ENCODE results near the gene KLHL5.
"Not testable (repeated sequence)": the region's sequence is repeated elsewhere in the genome, so short reads cannot be mapped to it uniquely, and the experiment has no call there.

KLHL5 gene, protein sequence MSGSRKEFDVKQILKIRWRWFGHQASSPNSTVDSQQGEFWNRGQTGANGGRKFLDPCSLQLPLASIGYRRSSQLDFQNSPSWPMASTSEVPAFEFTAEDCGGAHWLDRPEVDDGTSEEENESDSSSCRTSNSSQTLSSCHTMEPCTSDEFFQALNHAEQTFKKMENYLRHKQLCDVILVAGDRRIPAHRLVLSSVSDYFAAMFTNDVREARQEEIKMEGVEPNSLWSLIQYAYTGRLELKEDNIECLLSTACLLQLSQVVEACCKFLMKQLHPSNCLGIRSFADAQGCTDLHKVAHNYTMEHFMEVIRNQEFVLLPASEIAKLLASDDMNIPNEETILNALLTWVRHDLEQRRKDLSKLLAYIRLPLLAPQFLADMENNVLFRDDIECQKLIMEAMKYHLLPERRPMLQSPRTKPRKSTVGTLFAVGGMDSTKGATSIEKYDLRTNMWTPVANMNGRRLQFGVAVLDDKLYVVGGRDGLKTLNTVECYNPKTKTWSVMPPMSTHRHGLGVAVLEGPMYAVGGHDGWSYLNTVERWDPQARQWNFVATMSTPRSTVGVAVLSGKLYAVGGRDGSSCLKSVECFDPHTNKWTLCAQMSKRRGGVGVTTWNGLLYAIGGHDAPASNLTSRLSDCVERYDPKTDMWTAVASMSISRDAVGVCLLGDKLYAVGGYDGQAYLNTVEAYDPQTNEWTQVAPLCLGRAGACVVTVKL

DNA sequence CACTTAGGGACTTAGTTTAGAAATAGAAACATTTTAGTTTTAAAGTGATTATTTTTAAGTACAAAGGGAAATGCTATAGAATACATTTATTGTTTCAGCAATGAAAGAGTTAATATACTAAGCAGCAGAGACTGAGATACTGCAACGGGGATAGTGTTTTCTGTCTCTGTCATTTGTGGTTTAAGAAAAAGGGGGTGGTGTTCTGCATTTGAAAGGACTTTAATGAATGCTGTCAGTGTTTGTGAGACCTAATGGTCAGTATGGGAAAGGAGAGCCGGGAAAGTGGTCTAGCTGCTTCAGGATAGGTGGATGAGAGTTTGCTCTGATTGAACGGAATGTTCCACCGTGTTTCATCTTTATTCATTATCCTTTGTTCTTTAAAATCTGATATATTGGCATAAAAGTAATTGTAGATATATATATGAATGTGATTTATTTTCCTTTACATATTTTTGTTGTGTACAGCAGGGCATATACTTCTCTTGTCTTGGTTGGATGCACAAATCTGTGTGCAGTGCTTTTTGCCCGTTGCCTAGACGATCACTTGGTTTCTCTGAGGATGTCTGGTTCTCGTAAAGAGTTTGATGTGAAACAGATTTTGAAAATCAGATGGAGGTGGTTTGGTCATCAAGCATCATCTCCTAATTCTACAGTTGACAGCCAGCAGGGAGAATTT lies at the start of gene KLHL5:
Gene KLHL5 (plus strand): TSS at position 139 of the 676 bp plus-strand sequence. CDS start 421 bp downstream, at position 560.
- DNase-seq (ENCODE audit: low read depth in 3 of 3) = no peak

DNA sequence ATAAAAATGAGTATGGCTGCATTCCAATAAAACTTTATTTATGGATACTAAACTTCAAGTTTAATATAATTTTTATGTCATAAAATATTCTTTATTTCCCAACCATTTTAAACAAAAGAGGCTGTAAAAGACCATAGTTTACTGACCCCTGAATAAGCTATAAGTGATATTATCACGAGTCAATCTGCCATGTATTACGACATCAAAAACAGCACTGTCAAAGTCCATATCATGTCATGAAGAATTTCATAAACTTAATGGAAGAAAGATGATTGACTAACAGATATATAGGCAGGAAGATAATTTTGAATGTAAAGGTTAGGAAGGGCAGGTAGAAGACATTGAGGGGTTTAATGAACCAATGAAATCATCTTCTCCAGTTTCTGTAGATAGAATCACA lies 48.0 kb upstream of the KLHL5 start:
- DNase-seq (ENCODE audit: low read depth in 3 of 3) = no peak

DNA sequence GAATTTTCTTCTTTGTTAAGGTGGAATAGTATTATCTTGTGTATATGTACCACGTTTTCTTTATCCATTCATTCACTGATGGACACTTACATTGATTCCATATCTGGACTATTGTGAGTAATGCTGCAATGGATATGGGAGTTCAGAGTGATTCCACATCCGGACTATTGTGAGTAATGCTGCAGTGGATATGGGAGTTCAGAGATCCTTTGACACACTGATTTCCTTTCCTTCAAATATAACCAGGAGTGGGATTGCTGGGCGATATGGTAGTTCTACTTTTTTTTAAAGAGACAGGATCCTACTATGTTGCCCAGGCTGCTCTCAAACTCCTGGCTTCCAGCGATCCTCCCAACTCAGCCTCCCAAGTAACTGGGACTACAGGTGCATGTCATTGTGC lies 41.9 kb upstream of the KLHL5 start:
- DNase-seq (ENCODE audit: low read depth in 3 of 3) = no peak

DNA sequence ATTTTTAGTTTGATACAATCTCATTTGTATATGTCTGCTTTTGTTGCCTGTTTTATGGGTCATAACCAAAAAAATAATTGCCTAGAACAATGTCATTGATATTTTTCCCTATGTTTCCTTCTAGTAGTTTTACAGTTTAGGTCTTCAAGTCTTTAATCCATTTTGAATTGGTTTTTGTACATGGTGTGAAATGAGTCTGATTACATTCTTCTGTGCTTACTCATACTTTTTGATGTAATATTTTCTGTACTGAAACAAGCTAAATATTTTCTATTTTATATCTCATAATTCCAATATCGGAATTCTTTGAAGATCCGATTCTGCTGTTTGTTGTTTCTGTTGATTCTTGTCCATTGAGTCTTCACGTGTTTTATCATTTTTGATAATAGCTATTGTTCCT lies 40.4 kb upstream of the KLHL5 start:
- no peak for DNase-seq (ENCODE audit: low read depth in 3 of 3)

- no peak for DNase-seq (ENCODE audit: low read depth in 3 of 3)
Measured at GRCh38 chr4:39022241-39022640, 39.8 kb upstream of the KLHL5 start.

GRCh38 chr4:39023059-39023458 lies 39.0 kb upstream of the KLHL5 start:
- no peak for DNase-seq (ENCODE audit: low read depth in 3 of 3)

GRCh38 chr4:39024311-39024865 lies 37.6 kb upstream of the KLHL5 start:
- no peak for DNase-seq (ENCODE audit: low read depth in 3 of 3)

GRCh38 chr4:39025552-39026085 lies 36.4 kb upstream of the KLHL5 start:
- DNase-seq (ENCODE audit: low read depth in 3 of 3) = no peak

GRCh38 chr4:39026096-39026495 lies 35.9 kb upstream of the KLHL5 start:
- no peak for DNase-seq (ENCODE audit: low read depth in 3 of 3)

GRCh38 chr4:39029752-39030694 lies 32.0 kb upstream of the KLHL5 start:
- no peak for DNase-seq (ENCODE audit: low read depth in 3 of 3)

DNA sequence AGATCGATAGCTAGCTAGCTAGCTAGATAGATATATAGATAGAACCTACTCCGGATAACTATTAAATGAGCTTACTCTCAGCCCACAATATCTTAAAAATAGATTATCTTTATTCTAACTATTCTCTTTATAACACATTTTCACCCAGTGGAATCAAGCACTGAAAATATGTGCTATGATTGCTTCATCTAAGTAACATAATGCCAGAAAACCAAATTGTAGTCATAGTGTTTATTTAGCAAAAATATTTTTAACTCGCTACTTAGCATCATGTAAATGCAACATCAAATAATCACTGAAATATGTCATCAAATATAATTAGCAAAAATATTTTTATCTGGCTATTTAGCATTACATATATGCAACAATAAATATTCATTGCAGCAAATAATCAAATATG lies 31.3 kb upstream of the KLHL5 start:
- no peak for DNase-seq (ENCODE audit: low read depth in 3 of 3)

DNA sequence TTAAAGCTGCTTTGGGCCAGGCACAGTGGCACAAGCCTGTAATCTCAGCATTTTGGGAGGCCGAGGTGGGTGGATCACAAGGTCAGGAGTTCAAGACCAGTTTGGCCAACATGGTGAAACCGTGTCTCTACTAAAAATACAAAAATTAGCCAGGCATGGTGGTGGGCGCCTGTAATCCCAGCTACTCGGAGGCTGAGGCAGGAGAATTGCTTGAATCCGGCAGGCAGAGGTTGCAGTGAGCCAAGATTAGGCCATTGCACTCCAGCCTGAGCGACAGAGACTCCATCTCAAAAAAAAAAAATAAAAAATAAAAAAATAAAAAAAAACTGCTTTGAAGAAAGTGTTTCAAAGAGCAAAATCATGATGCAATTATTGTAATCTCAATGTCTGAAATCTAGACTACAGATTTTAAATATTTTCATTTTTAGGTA lies 30.4 kb upstream of the KLHL5 start:
- not testable (repeated sequence) for DNase-seq (ENCODE audit: low read depth in 3 of 3)

DNA sequence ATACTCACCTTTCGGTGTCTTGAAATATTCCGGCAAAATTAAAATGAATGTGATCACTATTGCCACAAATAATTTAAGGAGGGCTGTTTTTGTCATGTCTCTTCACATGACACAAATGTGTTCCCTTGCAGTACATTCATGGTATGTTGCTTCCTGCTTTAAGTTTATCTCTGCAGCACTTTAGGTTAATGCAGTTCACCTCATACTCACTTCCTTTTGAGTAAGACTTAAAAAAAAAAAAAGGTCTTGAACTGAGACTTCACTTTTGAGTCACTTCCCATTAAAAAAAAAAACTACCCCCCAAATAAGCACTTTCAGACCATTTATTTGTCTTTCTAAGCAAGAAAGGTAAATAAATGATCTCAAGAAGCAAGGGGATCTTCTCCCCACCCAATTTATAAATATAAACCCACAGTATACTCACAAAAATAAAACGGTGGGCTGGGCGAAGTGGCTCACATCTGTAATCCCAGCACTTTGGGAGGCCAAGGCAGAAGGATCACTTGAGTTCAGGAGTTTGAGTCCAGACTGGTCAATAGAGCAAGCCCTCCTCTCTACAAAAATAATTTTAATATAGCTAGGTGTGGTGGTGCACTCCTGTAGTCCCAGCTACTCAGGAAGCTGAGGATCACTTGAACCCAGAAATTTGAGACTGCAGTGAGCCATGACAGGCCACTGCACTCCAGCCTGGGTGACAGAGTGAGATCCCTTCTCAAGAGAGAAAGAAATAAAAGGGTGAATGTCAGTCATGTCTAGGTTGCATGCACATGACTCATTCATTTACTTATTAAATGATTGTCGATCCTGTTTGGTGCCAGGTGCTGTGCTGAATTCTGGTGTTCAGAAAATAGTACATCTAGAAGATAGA lies 29.6 kb upstream of the KLHL5 start, which contains the start of gene TMEM156:
Gene TMEM156 (minus strand): TSS at position 192 of the 868 bp plus-strand sequence. CDS start 96 bp downstream, at position 96.
- DNase-seq (ENCODE audit: low read depth in 3 of 3) = peak in 1 of 3 experiments; percentile 9

DNA sequence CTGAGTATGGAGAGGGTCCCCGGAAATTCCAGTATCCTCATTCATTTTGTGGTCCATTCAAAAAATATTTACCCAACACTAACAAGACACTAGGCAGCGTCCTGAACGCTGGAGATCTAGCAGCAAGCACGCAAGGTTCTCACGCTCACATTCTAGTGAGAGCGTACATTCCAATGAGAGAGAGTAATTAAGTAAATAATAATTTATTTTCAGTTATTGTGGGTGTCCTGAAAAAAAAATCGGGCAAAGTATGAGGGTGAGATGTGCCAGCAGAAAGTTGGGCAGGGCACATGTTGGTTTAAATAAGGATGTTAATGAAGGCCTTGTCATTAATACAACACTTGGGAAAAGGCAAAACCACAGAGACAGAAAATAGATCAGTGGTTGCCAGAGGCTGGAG lies 25.9 kb upstream of the KLHL5 start:
- no peak for DNase-seq (ENCODE audit: low read depth in 3 of 3)

- DNase-seq (ENCODE audit: low read depth in 3 of 3) = no peak
Measured at GRCh38 chr4:39037491-39037825, 24.6 kb upstream of the KLHL5 start.

DNA sequence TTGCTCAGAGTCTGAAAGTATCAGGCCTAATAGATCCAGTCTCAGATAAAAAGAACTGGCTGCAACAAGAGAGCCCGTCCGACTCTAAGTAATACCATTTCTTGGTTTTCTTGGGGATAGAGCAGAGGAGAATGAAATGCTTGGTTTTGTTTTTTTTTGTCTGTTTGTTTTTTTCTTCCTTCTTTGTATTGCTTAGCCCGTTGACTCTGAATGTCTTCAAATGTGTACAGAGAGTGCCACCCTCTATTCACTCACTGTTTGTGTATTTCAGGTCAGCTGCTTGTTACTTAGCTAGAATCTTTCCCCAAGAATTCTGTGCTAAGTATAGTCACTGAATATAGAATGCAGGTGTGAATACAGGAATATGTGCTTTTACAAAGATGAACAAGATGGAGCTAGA lies 24.1 kb upstream of the KLHL5 start:
- no peak for DNase-seq (ENCODE audit: low read depth in 3 of 3)

DNA sequence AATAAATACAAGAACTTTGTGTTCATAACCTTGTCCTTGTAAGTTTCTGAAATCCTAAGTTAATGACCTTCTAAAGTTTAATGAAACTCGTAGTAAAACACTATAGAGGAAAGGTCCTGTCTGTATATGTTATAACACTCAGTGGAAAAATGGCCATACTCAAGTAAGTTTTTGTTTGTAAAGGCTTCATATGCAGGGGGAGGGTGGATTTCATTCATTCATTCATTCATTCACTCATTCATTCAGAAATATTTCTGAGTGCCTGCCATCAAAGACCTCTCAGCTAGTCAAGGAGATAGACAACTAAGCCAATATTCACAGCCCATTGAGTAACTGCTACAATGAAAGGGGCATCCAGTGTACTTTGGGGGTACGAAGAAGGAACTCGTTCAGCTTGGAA lies 22.9 kb upstream of the KLHL5 start:
- no peak for DNase-seq (ENCODE audit: low read depth in 3 of 3)

DNA sequence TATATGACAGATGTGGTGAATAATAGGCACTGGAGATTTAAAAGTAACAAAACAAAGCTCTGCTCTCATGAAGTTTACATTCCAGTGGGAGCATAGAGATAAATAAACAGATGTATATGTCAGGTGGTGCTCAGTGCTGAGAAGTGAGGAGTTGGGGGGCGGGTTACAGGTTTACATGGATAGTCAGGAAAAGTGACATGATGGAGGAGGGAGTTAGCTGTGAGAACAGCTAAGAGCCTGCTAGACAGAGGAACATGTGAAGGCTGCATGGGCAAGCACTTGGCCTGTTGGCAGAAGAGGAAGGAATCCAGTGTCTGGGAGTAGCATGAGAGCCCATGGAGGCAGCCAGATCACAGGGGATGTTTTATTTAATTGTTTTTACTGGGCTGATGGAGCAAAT lies 19.7 kb upstream of the KLHL5 start:
- no peak for DNase-seq (ENCODE audit: low read depth in 3 of 3)

DNA sequence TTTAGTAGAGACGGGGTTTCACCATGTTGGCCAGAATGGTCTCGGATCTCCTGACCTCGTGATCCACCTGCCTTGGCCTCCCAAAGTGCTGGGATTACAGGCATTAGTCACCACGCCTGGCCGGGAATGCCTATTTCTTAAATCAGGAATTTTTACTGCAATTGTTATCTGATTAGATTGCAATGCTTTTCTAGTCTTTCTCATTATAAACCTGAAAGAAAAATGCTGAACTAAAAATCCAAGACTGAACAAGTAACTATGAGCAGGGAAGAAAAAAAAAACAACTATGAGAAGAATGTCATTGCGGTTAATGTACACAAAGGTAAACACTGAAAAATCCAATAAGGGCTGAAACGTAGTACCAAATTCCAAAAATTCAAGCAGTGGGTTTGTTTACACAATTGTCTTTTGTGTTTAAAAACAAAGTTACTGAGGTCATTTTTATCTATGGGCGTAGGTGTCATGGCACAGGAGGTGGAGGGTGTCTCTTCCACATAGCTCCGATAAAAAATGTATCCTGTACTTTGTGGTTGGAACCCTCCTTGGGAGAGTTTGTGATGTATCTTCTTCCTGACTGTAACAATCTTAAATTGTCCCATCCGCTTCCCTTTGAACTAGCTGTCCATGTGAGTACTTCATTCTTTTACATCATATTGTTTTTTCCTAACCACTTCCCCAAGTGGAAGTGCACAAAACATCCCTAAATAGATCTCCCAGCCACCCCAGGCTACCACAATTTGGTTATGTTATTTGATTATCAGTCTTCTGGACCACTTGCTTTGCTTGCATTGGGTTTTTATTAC lies 18.8 kb upstream of the KLHL5 start:
- no peak for DNase-seq (ENCODE audit: low read depth in 3 of 3)
